Measurements from ENCODE around the gene RXRA.

- no peak for TF ChIP-seq EZH2 (IDR thresholded peaks at IDR 0.05; ENCODE audit: borderline replicate concordance, insufficient read depth, low read depth, low read length, poor library complexity, severe bottlenecking)
- TF ChIP-seq CTCF (IDR thresholded peaks at IDR 0.05) = no peak
These were observed 67.5 kb downstream of the RXRA start for GRCh38 chr9:134393582-134394280.
